GM12878 (cell line): ENCODE results near the gene ABCB4. TPM values are rescaled to one million over a fixed set of nuclear protein-coding genes. Genes with fewer than 3 reads are reported as not detected.

Experiments used
- ATAC-seq: fragments of 200-7000 bp; cut with Tn5 transposase; 3 replicates; pipeline ENCODE4 v1.9.1; 2020; ENCODE audit warnings: mild to moderate bottlenecking, moderate library complexity
- BruUV-seq: library from RNA; stranded (reverse); fragments of 400-500 nt; replicated peaks from 2 replicates; lab custom pipeline; 2021; lab: Mats Ljungman, UMichigan
- CTCF ChIA-PET: fragments of 300-600 bp; sonication (Branson Sonifier 250); formaldehyde crosslinking; extraction: SDS; loops from one replicate; lab custom pipeline; 2021; ENCODE audit warnings: inconsistent platforms; lab: Yijun Ruan, JAX
- POLR2A ChIA-PET: fragments of 350-600 bp; formaldehyde crosslinking; extraction: SDS; loops from one replicate; lab custom pipeline; 2021; ENCODE audit warnings: inconsistent platforms; lab: Charles Lee
- RAD21 ChIA-PET: fragments of 300-600 bp; sonication (Branson Sonifier 250); formaldehyde crosslinking; loops from one replicate; lab custom pipeline; 2023; ENCODE audit warnings: antibody characterized with exemption; ENCODE audit not compliant: unreplicated experiment; lab: Charles Lee
- SMC1A ChIA-PET: fragments of 300-600 bp; sonication (Branson Sonifier 250); formaldehyde crosslinking; loops from one replicate; lab custom pipeline; 2023; ENCODE audit not compliant: unreplicated experiment, uncharacterized antibody; lab: Charles Lee
- DNase-seq: peaks from one replicate; pipeline ENCODE4 v3.0.0-alpha.2; 2011; ENCODE audit warnings: low read depth, low spot score
- FAIRE-seq: peaks from 3 replicates; lab custom pipeline; 2011; peaks lifted over from hg19 to GRCh38; lab: Jason Lieb, UNC
- H2AFZ ChIP-seq: 2 replicates; pipeline ENCODE4 v1.6.0; 2011; ENCODE audit warnings: low read depth, low read length, control low read depth; ENCODE audit not compliant: control insufficient read depth
- H3K27ac ChIP-seq: 2 replicates; pipeline ENCODE4 v1.5.1; 2011; ENCODE audit warnings: control low read depth; ENCODE audit not compliant: control insufficient read depth, insufficient read depth
- H3K27me3 ChIP-seq, 2 experiments: replicated peaks in 1 of 2; 2 replicates each; pipeline versions ENCODE4 v1.6.0 to v1.6.1; 2011; ENCODE audit warnings: low read length in 1 of 2; ENCODE audit not compliant: control insufficient read depth in 2 of 2, insufficient read depth in 2 of 2
- H3K36me3 ChIP-seq, 2 experiments: 2 replicates each; pipeline ENCODE4 v1.5.1; 2011; ENCODE audit warnings: low read length in 1 of 2; ENCODE audit not compliant: control insufficient read depth in 2 of 2, insufficient read depth in 2 of 2
- H3K4me1 ChIP-seq: 2 replicates; pipeline ENCODE4 v1.6.1; 2011; ENCODE audit warnings: mild to moderate bottlenecking, low read length, moderate library complexity, mixed read lengths; ENCODE audit not compliant: control insufficient read depth, insufficient read depth
- H3K4me2 ChIP-seq: 2 replicates; pipeline ENCODE4 v1.6.0; 2011; ENCODE audit warnings: control low read depth; ENCODE audit not compliant: control insufficient read depth, insufficient read depth
- H3K4me3 ChIP-seq: fragments of 200-600 bp; sonication (generic); 2 replicates; pipeline ENCODE4 v1.5.1; 2016
- H3K79me2 ChIP-seq: 2 replicates; pipeline ENCODE4 v1.6.0; 2011; ENCODE audit warnings: low read length; ENCODE audit not compliant: control insufficient read depth, insufficient read depth
- H3K9ac ChIP-seq: 2 replicates; pipeline ENCODE4 v1.8.0; 2011; ENCODE audit warnings: low read length, control low read depth, mixed read lengths; ENCODE audit not compliant: control insufficient read depth, insufficient read depth
- H3K9me3 ChIP-seq: replicated peaks from 3 replicates; pipeline ENCODE4 v1.5.1; 2011; ENCODE audit warnings: mild to moderate bottlenecking, low read length; ENCODE audit not compliant: control insufficient read depth, insufficient read depth
- H4K20me1 ChIP-seq: 2 replicates; pipeline ENCODE4 v1.6.0; 2011; ENCODE audit not compliant: control insufficient read depth, insufficient read depth
- BACH1 ChIP-seq: fragments of 450-650 bp; IDR thresholded peaks from 2 replicates; pipeline ENCODE4 v1.6.1; 2017; ENCODE audit warnings: mild to moderate bottlenecking, borderline replicate concordance
- CBX5 ChIP-seq: sonication (generic); IDR thresholded peaks from 2 replicates; pipeline ENCODE4 v1.6.1; 2016; ENCODE audit warnings: low read depth, moderate library complexity, mild to moderate bottlenecking, inconsistent platforms
- CTCF ChIP-seq, 3 experiments: IDR thresholded peaks in 2 of 3; conservative IDR thresholded peaks in 1 of 3; 2 replicates each; pipeline ENCODE4 v1.5.1; 2011; ENCODE audit warnings: low read depth in 3 of 3, low read length in 3 of 3, mild to moderate bottlenecking in 3 of 3, control low read depth in 2 of 3, moderate library complexity in 2 of 3, inconsistent platforms in 1 of 3, mixed read lengths in 1 of 3; ENCODE audit not compliant: control insufficient read depth in 2 of 3, insufficient read depth in 1 of 3; ENCODE audit errors: extremely low read depth in 1 of 3
- EED ChIP-seq: sonication (generic); IDR thresholded peaks from 2 replicates; pipeline ENCODE4 v1.6.1; 2016; ENCODE audit warnings: antibody characterized with exemption, low read depth
- JUNB ChIP-seq: IDR thresholded peaks from 2 replicates; pipeline ENCODE4 v1.6.1; 2016; ENCODE audit warnings: antibody characterized with exemption, mild to moderate bottlenecking
- MAX ChIP-seq: IDR thresholded peaks from 2 replicates; pipeline ENCODE4 v1.6.1; 2012; ENCODE audit warnings: low read depth, low read length, improper control_type of control experiment
- RB1 ChIP-seq: fragments of 450-650 bp; formaldehyde crosslinking; IDR thresholded peaks from 2 replicates; pipeline ENCODE4 v1.6.1; 2017; ENCODE audit warnings: mild to moderate bottlenecking, borderline replicate concordance
- REST ChIP-seq: IDR thresholded peaks from 2 replicates; pipeline ENCODE4 v1.6.1; 2012; ENCODE audit warnings: mild to moderate bottlenecking, low read depth, low read length
- SPI1 ChIP-seq: IDR thresholded peaks from 2 replicates; pipeline ENCODE4 v1.6.1; 2011; ENCODE audit warnings: low read depth, mild to moderate bottlenecking, low read length, moderate library complexity, borderline replicate concordance; ENCODE audit not compliant: insufficient read depth
- TARDBP ChIP-seq: IDR thresholded peaks from 2 replicates; pipeline ENCODE4 v1.6.1; 2016; ENCODE audit warnings: borderline replicate concordance
- USF1 ChIP-seq: IDR thresholded peaks from 2 replicates; pipeline ENCODE4 v1.6.1; 2011; ENCODE audit warnings: borderline replicate concordance, low read depth, mild to moderate bottlenecking, moderate library complexity, mixed read lengths, low read length; ENCODE audit not compliant: insufficient read depth; ENCODE audit errors: extremely low read length
- USF2 ChIP-seq: IDR thresholded peaks from 2 replicates; pipeline ENCODE4 v1.6.1; 2011; ENCODE audit warnings: low read depth, low read length, improper control_type of control experiment, borderline replicate concordance
- YBX1 ChIP-seq: fragments of 450-650 bp; IDR thresholded peaks from 2 replicates; pipeline ENCODE4 v1.6.1; 2016; ENCODE audit warnings: antibody characterized with exemption
- WGBS: methylation state at CpG from one replicate; pipeline ENCODE4 v1.1.6; 2016; ENCODE audit warnings: low lambda C conversion rate; ENCODE audit not compliant: insufficient replicate concordance, insufficient coverage; ENCODE audit errors: missing lambda C conversion rate; 5-methylcytosine and 5-hydroxymethylcytosine counted together
- in situ Hi-C: fragments of 300-500 bp; cut with MboI; formaldehyde crosslinking; loops from 9 replicates; pipeline ENCODE4 v1.14.3; 2018; ENCODE audit warnings: mixed read lengths
- intact Hi-C: fragments of 100-400 bp; cut with micrococcal nuclease; formaldehyde crosslinking; loops from one replicate; pipeline ENCODE4 v1.14.2; 2022; ENCODE audit not compliant: unreplicated experiment
- polyA plus RNA-seq, 11 experiments: library from polyadenylated mRNA; depleted of rRNA in 4 of 11; unstranded in 6 of 11; stranded (reverse) in 5 of 11; fragments of >200 nt; fragmentation: Nextera tagmentation in 4 of 11; fragmentation: Illumina TruSeq in 1 of 11; extraction: Ambion mirVana in 4 of 11; extraction: Trizol in 1 of 11; gene quantifications; 1 replicate in 1 of 11; 2 replicates in 10 of 11; pipeline versions ENCODE4 v1.2.1 to v1.2.3, GENCODE V29; 2011 to 2016; ENCODE audit warnings: inconsistent platforms in 2 of 11, missing spikeins in 2 of 11, low read depth in 1 of 11
- total RNA-seq, 4 experiments: library from RNA; depleted of rRNA in 3 of 4; stranded (reverse); fragments of >200 nt in 3 of 4; fragmentation: Illumina TruSeq in 1 of 4; extraction: Trizol in 1 of 4; gene quantifications; 2 replicates each; pipeline versions ENCODE4 v1.2.1 to v1.2.3, GENCODE V29; 2013 to 2021

The ABCB4 gene
- total and polyA plus RNA-seq, 10 of the 15 experiments (the other 5 are each of a cell fraction or from before 2014, with no cell fraction given), result 1.9 to 8.3 (median 4.4) TPM

GRCh38 chr7:87413029-87413428, 62.5 kb downstream of the ABCB4 start (continued):
- TF ChIP-seq USF1, result no peak

GRCh38 chr7:87411186-87411585, 64.3 kb downstream of the ABCB4 start:
- FAIRE-seq, result no peak
- DNase-seq, result no peak
- no peak for ATAC-seq
- Histone ChIP-seq H2AFZ (no peak overlapping the region), H3K9ac (no peak overlapping the region), H3K79me2 (no peaks in the 10 kb centered on the region), H3K4me2 (no peak overlapping the region), H3K9me3 (no peaks in the 10 kb centered on the region), H3K27ac (no peak overlapping the region), H3K36me3 (no peaks in the 10 kb centered on the region), H4K20me1 (no peaks in the 10 kb centered on the region), H3K4me1 (no peaks in the 10 kb centered on the region), H3K27me3 (no peaks in the 10 kb centered on the region), H3K4me3 (no peak overlapping the region)
- ChIA-PET CTCF (interaction anchor here (0.8 to 11.2 kb wide), 5 partner anchors 8 to 103 kb away, joined by 3 to 296 read pairs (median 4); no protein-coding TSS in a partner anchor), RAD21 (interaction anchor here (1.1 kb wide), 1 partner anchor 473 kb away, joined by 3 read pairs; no protein-coding TSS in a partner anchor), POLR2A (no interaction called here), SMC1A (interaction anchor here (11.1 kb wide), 1 partner anchor 96 kb away, joined by 260 read pairs; no protein-coding TSS in a partner anchor)
- intact Hi-C loops (no loop called here), in situ Hi-C loops (loop anchor here (25.0 kb wide), 1 partner anchor 474 kb away; no protein-coding TSS in a partner anchor)
- no TSS peak for BruUV-seq
- 100% methylated on average over 1 of the region's 1 CpG for WGBS
- TF ChIP-seq REST (no peak), TARDBP (no peak), RB1 (no peak), CTCF (IDR thresholded peaks at IDR 0.05 in 2 of 3, conservative IDR thresholded peaks at IDR 0.05 in 1 of 3; ENCODE audit: control insufficient read depth in 2 of 3, extremely low read depth in 1 of 3, insufficient read depth in 1 of 3, low read depth in 3 of 3, low read length in 3 of 3) (no peak), MAX (no peak), EED (no peak), USF2 (no peak), CBX5 (no peak), YBX1 (no peak), SPI1 (no peak), BACH1 (no peak), JUNB (no peak)
